Osteocyte (in vitro differentiated cells): Measurements from ENCODE around the gene SHOC1. TPM values are rescaled to one million over a fixed set of nuclear protein-coding genes. Genes with fewer than 3 reads are reported as not detected.

Source experiments
- DNase-seq: peaks from one replicate; pipeline ENCODE4 v3.0.0; 2021; ENCODE audit warnings: mixed read lengths; ENCODE audit not compliant: unreplicated experiment; ENCODE audit errors: extremely low spot score
- H3K27ac Mint-ChIP-seq: one replicate; pipeline ENCODE4 v1.8.0; 2021; ENCODE audit warnings: mild to moderate bottlenecking, mixed read lengths; ENCODE audit not compliant: unreplicated experiment
- H3K27me3 Mint-ChIP-seq: one replicate; pipeline ENCODE4 v1.8.0; 2021; ENCODE audit warnings: mixed read lengths; ENCODE audit not compliant: unreplicated experiment
- H3K36me3 Mint-ChIP-seq: one replicate; pipeline ENCODE4 v1.8.0; 2021; ENCODE audit warnings: mixed read lengths; ENCODE audit not compliant: unreplicated experiment
- H3K4me1 Mint-ChIP-seq: one replicate; pipeline ENCODE4 v1.8.0; 2021; ENCODE audit warnings: mixed read lengths; ENCODE audit not compliant: unreplicated experiment
- H3K4me3 Mint-ChIP-seq: one replicate; pipeline ENCODE4 v1.8.0; 2021; ENCODE audit warnings: mild to moderate bottlenecking, moderate library complexity, mixed read lengths; ENCODE audit not compliant: unreplicated experiment
- H3K9me3 Mint-ChIP-seq: one replicate; pipeline ENCODE4 v1.8.0; 2021; ENCODE audit warnings: mixed read lengths; ENCODE audit not compliant: unreplicated experiment
- CTCF ChIP-seq: fragments of 200-600 bp; sonication (generic); IDR thresholded peaks from 2 replicates; pipeline ENCODE4 v1.5.0; 2021; ENCODE audit warnings: antibody characterized with exemption, mild to moderate bottlenecking, moderate library complexity
- total RNA-seq: library from RNA; stranded (reverse); gene quantifications from 2 replicates; pipeline ENCODE4 v1.2.1, GENCODE V29; 2021

SHOC1 gene
- total RNA-seq, 1 donor from 2014 or later: not detected

- Mint-ChIP-seq H3K27me3 (no peaks in the 10 kb centered on the region), H3K4me1 (peaks cover 4% of the 10 kb centered on the region), H3K9me3 (peaks cover 4% of the 10 kb centered on the region), H3K27ac (no peak overlapping the region), H3K4me3 (no peak overlapping the region), H3K36me3 (no peaks in the 10 kb centered on the region)
- TF ChIP-seq CTCF: no peak
- no peak for DNase-seq
Measured at GRCh38 chr9:111839387-111839786, 44.6 kb upstream of the SHOC1 start.

- Mint-ChIP-seq H3K4me1 (peaks cover 4% of the 10 kb centered on the region), H3K4me3 (no peak overlapping the region), H3K27me3 (no peaks in the 10 kb centered on the region), H3K36me3 (no peaks in the 10 kb centered on the region), H3K27ac (no peak overlapping the region), H3K9me3 (peaks cover 4% of the 10 kb centered on the region)
- no peak for DNase-seq
- TF ChIP-seq CTCF: no peak
Measured at GRCh38 chr9:111838439-111838838, 43.7 kb upstream of the SHOC1 start.

- no peak overlapping the region for H3K27ac Mint-ChIP-seq
- H3K9me3 Mint-ChIP-seq: peaks cover 4% of the 10 kb centered on the region
- TF ChIP-seq CTCF: no peak
- DNase-seq: no peak
- no peaks in the 10 kb centered on the region for H3K36me3 Mint-ChIP-seq
- no peaks in the 10 kb centered on the region for H3K27me3 Mint-ChIP-seq
- H3K4me1 Mint-ChIP-seq: no peaks in the 10 kb centered on the region
- no peak overlapping the region for H3K4me3 Mint-ChIP-seq
Measured at GRCh38 chr9:111836311-111836710, 41.6 kb upstream of the SHOC1 start.

GRCh38 chr9:111833941-111834340 is 39.2 kb upstream of the SHOC1 start:
- Mint-ChIP-seq H3K9me3 (peaks cover 4% of the 10 kb centered on the region), H3K4me3 (no peak overlapping the region), H3K4me1 (no peaks in the 10 kb centered on the region), H3K27me3 (no peaks in the 10 kb centered on the region), H3K27ac (no peak overlapping the region), H3K36me3 (no peaks in the 10 kb centered on the region)
- TF ChIP-seq CTCF: no peak
- DNase-seq: no peak

GRCh38 chr9:111832449-111832848 is 37.7 kb upstream of the SHOC1 start:
- no peak for TF ChIP-seq CTCF
- Mint-ChIP-seq H3K27me3 (no peaks in the 10 kb centered on the region), H3K36me3 (no peaks in the 10 kb centered on the region), H3K9me3 (peaks cover 4% of the 10 kb centered on the region), H3K4me1 (no peaks in the 10 kb centered on the region), H3K27ac (no peak overlapping the region), H3K4me3 (no peak overlapping the region)
- DNase-seq: no peak
